Smooth muscle cell of trachea (primary cell): Measurements from ENCODE around the gene PLXNA4. TPM values are rescaled to one million over a fixed set of nuclear protein-coding genes. Genes with fewer than 3 reads are reported as not detected.

Experiments used
- total RNA-seq: library from RNA; depleted of rRNA; stranded (reverse); fragments of >200 nt; gene quantifications from 2 replicates; pipeline ENCODE4 v1.2.1, GENCODE V29; 2014

PLXNA4 gene, protein sequence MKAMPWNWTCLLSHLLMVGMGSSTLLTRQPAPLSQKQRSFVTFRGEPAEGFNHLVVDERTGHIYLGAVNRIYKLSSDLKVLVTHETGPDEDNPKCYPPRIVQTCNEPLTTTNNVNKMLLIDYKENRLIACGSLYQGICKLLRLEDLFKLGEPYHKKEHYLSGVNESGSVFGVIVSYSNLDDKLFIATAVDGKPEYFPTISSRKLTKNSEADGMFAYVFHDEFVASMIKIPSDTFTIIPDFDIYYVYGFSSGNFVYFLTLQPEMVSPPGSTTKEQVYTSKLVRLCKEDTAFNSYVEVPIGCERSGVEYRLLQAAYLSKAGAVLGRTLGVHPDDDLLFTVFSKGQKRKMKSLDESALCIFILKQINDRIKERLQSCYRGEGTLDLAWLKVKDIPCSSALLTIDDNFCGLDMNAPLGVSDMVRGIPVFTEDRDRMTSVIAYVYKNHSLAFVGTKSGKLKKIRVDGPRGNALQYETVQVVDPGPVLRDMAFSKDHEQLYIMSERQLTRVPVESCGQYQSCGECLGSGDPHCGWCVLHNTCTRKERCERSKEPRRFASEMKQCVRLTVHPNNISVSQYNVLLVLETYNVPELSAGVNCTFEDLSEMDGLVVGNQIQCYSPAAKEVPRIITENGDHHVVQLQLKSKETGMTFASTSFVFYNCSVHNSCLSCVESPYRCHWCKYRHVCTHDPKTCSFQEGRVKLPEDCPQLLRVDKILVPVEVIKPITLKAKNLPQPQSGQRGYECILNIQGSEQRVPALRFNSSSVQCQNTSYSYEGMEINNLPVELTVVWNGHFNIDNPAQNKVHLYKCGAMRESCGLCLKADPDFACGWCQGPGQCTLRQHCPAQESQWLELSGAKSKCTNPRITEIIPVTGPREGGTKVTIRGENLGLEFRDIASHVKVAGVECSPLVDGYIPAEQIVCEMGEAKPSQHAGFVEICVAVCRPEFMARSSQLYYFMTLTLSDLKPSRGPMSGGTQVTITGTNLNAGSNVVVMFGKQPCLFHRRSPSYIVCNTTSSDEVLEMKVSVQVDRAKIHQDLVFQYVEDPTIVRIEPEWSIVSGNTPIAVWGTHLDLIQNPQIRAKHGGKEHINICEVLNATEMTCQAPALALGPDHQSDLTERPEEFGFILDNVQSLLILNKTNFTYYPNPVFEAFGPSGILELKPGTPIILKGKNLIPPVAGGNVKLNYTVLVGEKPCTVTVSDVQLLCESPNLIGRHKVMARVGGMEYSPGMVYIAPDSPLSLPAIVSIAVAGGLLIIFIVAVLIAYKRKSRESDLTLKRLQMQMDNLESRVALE (N-terminal part only)
- 1.9 and 3.6 TPM in 2 replicates for total RNA-seq

DNA sequence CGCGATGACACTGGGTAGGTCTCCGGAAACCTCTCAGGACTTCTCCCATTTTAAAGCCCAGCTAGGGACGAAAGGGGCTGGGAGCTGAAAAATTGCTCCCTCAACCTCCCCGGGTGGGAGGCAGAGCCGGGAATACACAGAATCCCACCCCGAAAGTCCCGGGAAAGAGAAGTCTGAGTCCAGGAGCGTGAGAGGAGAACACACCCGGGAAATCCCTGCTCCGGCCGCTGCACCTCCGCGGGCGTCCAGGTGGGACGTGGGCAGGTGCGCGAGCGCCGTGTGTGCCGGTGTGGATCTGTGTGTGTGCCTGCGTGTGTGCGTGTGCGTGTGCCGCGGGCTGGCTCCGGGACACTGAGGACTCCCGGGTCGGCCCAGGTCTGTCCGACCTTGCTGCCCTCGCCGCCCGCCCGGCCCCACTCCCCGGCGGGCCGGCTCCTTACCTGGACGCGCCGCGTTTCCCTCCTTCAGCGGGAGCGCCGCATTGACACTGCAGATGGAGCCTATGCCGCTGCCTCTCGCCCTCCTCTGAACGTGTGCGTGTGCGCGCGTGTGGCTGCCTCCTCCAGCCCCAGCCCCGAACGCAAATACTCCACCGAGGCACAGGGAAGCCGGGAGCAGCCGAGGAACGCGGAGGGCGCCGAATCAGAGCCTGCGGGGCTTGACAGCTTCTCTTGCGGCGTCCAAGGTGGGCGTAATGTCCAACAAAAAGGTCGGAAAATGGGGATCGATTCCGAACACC, at the start of gene PLXNA4:
Gene PLXNA4 (minus strand): TSS at position 489 of the 739 bp plus-strand sequence. CDS start 67,777 bp downstream, outside the sequence.

